ENCODE data around the gene FOXD4.
"Not testable (repeated sequence)": the region's sequence is repeated elsewhere in the genome, so short reads cannot be mapped to it uniquely, and the experiment has no call there.

Gene FOXD4

DNA sequence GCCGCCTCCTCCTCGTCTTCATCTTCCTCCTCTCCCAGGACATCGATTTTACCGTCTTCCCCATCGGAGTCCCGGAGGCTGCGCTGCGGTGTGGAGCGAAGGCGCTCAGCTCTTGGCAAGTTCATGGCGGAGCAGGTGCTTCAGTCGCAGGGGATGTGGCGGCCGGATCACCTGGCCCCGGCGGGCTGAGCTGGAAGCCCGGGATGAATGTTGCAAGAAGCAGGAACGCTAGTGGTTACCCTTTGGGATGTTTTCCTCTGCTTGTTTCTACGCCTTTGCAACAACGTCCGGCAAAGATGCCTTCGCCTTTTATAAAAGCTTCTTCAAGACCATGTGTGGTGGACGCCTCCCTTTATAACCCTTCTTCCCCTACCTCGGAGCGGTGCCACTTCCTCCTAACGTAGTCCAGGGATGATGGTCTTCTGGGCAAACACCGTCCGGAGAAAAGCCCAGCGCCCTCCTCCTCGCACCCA lies at the start of gene FOXD4:
TSS of gene FOXD4 (minus strand) at position 423 of the 473 bp plus-strand sequence. CDS start at position 125, 298 bp downstream.
- DNase-seq (ENCODE audit: low read depth, low spot score) = not testable (repeated sequence)

DNA sequence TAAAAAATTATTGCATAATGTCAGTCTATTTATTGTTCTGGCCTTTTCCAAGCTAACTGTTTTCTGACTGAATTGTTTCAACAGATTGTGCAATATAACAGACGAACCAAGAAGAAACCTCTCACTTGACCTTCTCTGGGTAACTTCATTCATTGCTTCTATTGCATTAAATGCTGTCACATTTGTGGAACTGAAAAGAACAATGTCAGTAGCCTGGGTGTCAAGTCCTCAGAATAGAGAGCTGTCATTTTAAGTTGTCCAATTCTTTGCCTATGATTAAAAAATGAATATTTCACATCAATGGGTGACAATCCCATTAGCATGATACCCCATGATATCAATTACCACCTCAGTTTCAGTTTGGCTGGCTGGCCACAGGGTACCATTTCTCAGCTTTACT lies 41.7 kb upstream of the FOXD4 start:
- DNase-seq (ENCODE audit: low read depth, low spot score) = not testable (repeated sequence)

DNA sequence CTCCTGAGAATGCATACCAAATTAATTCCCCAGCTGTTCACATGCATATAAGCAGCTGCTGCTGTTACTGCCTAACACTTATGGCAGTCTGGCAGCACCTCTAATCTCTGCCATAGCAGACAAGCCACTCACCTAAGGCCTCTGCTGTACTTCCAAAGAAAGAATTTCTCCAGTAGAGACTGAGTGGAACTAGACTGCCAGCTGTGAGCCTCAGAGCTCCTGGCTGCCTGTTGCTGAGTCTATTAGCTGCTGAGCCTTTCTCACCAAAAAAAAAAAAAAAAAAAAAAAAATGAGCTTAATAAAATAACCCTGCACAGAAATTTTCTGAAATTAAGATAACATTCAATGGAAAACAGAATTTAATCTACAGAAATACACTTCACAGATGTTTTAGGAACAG lies 33.0 kb upstream of the FOXD4 start:
- not testable (repeated sequence) for DNase-seq (ENCODE audit: low read depth, low spot score)

DNA sequence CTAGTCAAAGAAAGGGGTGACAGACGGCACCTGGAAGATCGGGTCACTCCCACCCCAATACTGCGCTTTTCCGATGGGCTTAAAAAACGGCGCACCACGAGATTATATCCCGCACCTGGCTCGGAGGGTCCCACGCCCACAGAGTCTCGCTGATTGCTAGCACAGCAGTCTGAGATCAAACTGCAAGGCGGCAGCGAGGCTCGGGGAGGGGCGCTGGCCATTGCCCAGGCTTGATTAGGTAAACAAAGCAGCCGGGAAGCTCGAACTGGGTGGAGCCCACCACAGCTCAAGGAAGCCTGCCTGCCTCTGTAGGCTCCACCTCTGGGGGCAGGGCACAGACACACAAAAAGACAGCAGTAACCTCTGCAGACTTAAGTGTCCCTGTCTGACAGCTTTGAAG lies 21.7 kb upstream of the FOXD4 start:
- not testable (repeated sequence) for DNase-seq (ENCODE audit: low read depth, low spot score)

DNA sequence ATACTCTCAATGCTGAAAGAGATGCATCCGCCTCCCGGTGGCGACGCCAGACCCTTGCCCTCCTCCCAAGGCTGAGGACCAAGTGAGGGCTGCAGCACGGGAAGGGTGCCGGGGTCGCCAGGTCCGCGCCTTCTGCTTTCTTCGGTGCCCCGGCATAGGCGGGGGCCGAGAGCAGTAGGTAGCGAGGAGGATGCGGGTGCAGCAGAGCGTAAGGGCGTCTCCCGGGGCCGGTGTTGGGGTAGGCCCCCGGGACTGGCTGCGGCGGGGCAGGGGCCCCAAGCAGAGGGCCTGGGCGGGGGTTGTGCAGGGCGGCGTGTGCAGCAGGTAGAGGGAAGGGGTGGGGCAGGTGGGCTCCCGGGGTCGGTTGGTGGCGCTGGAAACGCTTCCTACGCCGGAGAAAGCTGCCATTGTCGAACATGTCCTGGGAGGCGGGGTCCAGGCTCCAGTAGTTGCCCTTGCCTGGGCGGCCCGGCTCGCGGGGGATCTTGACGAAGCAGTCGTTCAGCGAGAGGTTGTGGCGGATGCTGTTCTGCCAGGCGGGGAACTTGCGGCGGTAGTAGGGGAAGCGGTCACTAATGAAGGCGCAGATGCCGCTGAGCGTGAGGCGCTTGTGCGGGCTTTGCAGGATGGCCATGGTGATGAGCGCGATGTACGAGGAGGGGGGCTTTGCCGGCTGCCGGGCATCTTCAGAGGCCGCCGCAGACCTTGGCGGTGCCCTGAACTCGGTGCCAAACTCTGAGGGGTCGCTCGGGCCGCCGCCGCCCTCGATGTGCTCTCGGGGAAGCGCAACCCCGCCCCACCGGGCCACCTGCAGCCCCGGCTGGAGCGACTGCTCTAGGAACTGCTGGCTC lies 848 bp downstream of the FOXD4 start:
- not testable (repeated sequence) for DNase-seq (ENCODE audit: low read depth, low spot score)

DNA sequence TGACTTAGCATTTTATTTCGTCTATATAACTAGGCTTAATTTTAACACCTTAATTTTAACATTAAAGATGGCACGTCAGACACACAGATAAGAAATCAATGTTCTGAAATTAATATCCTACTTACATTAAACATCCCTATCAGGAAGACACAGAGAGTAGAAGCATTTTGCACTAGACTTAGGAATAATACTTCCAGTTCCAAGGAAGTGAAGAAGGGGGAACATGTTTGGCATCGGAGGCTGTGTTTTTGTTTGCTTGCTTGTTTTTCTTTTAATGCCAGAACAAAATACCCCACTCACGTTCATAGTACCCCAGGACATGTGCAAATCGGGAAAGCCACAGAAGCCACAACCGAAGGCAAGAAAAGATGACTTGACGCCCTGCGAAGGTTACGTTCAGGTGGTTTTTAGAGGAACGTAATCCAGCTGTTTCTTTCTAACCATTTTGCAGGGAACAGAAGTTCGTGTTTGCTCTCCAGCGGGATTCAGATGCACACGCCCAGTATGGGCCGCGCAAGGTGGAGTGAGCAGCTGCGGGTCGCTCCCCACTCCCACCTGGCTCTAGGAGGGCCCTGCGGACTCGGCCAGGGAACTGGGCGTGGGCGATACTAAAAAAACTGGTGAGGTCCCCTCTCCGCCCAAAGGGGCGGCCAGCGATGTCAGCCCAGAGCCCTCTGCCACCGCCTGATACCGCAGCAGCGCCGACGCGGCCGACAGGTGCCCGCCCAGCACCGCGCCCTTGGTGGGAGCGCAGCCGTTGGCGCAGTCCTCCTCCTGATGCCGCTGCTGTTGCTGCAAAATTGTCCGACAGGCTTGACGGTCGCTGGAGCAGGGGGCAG lies 1.8 kb downstream of the FOXD4 start:
- DNase-seq (ENCODE audit: low read depth, low spot score) = not testable (repeated sequence)

DNA sequence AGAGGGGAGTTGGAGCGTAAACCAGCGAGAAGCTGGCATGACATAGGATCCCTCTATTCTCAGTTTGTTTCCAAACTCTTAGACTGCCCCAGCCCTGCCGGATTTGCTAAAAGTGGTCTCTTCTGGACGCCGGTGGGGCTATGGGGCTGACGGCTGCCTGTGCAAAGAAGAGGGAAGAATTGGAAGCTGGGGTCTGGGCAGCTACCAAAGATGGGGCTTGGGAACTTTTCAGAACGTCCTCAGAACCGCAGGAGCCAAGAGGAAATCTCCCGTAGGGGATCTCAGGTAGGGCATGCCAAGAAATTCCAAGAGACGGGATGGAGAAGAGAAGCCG lies 3.1 kb downstream of the FOXD4 start:
- not testable (repeated sequence) for DNase-seq (ENCODE audit: low read depth, low spot score)

DNA sequence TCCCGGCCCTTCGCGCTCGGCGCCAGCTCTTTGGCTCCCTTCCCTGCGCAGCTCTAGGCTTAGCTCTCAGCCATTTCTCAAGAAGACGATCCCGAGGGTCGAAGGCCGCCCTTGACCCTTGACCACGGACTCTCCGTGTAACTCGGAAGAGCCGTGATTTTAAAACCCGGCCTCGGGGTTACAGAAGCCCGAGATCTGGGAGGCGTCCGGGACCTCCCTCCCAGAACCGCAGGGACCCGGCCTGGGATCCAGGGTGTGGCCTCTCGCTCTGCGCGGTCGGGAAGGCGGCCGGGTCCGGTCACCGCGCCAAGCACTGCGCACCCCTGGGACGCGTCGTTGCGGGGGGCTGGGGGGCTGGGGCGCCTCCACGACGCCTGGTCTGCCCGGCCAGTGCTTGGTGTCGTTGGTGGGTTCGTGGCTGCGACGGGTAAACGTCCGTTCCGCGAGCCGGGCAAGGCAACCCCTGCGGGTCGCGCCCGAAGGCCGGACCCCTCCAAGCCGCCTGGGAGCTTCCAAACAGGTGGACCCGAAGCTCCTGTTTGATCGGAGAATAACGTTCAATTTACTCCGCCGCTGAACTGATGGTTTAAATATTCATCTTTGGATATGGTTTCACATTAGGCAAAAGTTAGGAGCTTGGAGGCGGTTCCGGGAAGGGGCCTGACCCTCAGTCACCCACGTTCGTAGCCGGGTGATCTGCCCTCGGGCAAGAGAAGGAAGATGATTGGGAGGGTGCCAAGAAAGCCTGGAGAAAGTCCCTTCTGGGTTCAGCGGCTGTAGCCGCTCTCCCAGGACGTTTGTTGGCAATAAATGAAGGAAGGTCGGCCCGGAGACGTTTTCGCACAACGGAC lies 3.7 kb downstream of the FOXD4 start:
- not testable (repeated sequence) for DNase-seq (ENCODE audit: low read depth, low spot score)

DNA sequence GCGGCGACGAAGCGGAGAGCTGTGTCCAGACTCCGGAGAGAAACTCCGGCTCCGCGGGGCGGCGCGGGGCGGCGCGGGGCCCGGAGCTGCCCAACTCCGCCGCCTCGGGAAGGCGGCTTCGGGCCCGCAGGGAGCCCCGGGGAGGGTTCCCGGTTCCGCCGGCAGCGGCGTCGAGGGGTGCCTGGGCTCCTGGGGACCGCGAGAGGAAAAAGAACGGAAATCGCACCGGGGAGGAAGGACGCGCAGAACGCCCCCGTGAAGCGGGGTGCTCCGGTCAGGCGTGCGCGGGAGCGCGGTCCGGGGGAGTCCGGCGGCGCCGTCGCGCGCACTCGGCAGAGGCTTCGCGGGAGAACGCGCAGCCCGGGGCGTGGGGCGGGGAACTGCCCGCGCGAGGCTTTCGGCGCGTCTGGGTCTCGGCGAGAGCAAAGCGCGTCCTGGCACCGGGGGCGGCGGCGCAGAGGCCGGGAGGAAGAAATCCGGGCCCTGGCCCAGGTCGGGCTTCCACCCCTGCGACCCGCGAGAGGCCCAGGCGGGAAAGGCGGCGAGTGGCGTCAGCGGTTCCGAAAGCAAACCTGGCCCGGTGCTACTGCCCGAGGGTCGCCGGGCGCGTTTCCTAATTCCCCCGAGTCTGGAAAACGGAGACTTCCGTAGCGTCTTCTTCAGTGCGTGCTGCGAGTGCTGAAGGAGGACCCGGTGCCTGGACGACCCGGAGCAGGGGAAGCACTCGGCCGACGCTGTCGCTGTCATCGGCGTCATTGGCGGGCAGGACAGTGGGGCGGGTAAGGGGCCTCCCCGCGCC lies 4.5 kb downstream of the FOXD4 start:
- DNase-seq (ENCODE audit: low read depth, low spot score) = not testable (repeated sequence)

DNA sequence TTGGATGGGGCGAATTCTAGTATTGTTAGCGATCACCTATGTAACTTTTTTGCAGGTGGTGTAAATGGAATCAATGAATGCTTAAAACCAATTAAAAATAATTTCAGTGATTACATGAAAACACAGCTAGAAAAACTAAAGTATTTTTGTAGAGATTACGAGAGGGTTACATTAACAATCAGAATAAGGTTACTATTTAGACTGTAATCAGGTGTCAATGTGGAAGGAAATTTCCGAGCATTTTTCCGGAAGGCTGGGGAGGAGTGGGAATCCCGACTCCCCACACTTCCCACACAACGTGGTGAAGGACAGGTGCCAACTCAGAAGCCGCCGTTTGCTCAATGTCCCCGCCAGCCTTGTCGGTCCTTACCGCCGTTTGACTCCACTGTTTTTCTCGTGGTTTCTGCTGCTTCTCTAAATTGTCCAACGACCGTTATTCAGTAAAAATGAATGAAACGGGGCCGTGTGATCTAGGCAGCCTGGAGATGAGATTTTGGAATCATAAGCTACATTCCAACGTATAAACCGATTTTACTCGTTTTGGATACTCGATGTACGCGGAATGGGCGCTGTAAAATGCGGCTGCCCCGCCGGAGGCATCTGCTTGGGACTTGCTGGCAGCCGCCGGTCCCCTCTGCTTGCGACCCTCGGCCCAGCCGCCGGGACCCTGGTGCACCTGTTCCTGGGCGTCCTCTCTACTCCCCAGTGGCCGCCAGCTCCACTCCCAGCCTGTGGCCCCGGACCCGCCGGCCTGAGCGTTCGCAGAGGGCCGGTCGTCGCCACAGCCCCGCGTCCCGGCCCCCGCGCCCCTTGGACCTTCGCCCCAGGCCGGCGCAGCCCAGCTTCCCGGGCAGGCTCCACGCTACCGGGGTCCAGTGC lies 5.4 kb downstream of the FOXD4 start:
- not testable (repeated sequence) for DNase-seq (ENCODE audit: low read depth, low spot score)

DNA sequence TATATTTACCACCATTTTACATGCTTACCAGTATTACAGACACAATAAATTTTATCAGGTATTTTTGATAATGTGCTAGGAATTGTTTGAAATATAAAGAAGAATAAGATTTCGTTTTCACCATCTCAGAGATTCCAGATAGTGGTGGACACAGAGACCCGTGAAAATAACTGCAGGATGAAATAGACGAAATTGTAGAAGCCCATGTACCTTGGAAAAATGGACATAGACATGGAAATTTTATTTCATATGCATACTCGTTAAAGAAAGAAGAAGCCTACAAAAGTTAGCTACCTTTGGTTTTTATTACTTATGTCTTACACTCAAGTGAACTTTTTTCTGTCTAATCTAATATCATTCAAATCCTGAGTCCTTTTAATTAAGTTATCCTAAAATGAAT lies 7.5 kb downstream of the FOXD4 start:
- not testable (repeated sequence) for DNase-seq (ENCODE audit: low read depth, low spot score)

DNA sequence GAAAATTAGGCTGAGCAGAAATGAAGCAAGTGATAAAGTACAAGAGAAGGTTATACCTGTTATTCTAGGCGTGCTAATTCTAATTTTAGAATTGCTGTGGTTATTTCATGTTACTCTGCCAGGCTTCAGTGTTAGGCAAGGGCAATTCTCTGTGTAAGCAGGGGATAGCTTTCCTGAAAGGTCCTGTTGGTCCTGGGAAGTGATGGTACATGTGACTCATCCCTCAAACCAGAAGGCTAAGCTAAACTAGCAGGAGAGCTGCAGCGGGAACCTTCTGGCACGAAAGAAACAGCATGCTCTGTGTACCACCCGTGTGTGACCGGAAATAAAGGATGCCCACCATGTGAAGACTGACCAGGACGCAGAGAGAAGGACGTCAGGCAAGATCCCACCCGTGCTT lies 8.7 kb downstream of the FOXD4 start:
- not testable (repeated sequence) for DNase-seq (ENCODE audit: low read depth, low spot score)

DNA sequence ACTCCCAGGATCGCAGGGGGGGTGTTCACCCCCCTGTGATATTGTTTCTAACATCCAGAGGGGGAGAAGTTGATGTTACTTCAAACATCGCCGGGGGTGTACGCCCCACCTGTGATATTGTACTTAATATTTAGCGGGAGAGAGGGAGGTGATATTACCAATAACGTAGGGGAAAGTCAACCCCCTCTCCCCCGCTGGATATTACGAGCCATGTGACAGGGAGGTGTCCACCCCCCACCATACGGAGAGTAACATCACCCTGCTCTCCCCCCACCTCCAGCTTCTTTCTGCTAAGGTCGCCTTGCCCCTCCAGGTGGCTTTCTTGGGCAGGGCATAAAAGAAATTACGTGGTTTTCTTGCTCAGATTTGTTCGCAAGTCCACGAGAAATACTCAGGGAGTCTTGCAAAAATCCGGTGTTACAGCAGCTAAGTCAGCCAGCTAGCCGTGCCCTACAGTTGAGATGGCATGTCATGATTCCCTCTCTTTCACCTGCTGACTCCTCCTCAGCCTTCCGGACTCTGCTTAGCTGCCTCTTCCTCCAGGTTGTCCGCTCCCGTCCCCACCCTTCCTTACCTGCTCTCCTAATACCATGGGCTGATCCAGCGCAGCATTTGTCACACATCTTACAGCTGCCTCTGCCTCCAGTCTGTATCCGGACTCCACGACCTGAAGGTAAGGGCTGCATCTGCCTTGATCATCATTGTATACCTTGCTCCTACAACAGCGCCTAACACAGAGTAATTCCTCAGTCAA lies 9.3 kb downstream of the FOXD4 start:
- DNase-seq (ENCODE audit: low read depth, low spot score) = not testable (repeated sequence)

DNA sequence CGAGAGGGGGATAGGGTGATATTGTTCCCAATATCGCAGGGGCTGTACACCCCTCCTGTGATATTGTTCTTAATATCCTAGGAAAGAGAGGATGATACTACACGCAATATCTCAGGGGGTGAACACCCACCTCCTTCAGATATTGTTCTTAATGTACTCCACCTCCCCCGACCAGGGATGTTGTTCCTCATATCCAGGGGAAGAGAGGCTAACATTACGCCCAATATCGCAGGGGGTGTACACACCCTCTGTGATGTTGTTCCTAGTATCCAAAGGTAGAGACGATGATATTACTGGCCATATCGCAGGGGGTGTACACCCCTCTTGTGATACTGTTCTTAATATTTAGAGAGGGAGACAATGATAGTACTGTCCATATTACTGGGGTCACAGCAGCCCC lies 12.2 kb downstream of the FOXD4 start:
- not testable (repeated sequence) for DNase-seq (ENCODE audit: low read depth, low spot score)

DNA sequence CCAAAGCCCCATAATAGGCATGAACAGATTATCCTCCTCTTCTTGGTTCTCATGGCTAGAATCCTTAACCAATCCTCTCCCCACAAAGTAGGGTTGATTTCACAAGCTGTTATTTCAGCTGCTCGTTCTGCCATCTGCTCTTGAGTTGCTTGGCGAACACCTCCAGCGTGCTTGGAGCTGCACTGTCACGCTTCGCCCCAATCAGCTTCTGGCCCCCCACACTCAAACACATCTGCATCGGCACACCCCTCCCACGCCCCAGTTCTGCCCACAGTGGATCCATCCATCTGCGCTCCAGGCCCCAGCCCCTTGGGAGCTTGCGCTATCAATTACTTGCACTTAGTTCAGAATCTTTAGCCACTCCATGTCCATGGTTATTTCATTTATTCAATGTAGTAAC lies 17.8 kb downstream of the FOXD4 start:
- DNase-seq (ENCODE audit: low read depth, low spot score) = not testable (repeated sequence)

DNA sequence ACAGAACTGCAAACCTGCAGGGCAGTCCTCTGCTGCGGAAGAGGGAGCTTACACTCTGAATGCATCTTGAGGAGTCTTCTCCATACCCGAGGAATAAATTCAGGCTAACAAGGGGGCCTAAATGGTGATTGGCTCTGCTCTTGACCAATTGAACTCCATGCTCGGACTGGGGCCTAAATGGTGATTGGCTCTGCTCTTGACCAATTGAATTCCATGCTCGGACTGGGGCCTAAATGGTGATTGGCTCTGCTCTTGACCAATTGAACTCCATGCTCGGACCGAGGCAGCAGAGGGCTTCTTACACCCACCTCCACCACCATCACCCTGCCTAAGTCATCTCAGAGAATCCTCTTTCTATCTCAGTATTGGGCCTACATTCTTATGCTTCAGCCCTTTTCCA lies 18.4 kb downstream of the FOXD4 start:
- DNase-seq (ENCODE audit: low read depth, low spot score) = not testable (repeated sequence)

DNA sequence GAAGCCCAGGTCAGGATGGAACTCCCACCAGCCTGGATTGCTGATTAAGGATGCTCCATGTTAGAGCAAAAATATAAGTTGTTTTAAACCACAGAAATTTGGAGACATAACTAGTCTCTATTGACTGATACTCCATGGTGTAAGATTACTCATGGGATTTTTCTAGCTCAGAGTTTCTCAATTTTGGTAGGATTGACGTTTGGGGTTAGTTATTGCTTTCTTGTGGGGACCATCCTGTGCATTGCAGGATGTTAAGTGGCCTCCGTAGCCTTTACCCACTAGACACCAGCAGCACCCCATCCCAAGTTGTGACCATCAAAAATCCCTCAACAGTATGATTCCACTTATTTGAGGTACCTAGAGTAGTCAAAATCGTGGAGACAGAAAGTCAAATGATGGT lies 19.4 kb downstream of the FOXD4 start:
- DNase-seq (ENCODE audit: low read depth, low spot score) = not testable (repeated sequence)

DNA sequence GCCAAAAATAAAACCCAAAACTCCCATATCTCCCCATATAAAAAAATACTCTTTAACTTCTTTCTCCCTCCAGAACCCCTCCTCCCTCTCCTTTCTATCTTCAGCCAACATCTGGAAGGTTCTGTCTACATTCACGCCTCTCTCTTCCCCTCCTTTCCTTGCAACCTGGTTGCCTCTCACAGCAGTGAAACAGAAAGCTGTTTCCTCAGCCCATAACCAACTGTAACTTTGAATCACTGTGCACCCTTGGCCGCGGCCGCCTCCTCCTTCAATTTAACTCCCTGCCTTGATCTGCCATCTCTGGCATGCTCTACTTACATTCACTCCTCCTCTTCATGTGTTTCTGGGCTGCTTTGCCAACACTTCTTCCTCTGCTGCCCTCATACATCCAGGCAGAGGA lies 23.2 kb downstream of the FOXD4 start:
- not testable (repeated sequence) for DNase-seq (ENCODE audit: low read depth, low spot score)

DNA sequence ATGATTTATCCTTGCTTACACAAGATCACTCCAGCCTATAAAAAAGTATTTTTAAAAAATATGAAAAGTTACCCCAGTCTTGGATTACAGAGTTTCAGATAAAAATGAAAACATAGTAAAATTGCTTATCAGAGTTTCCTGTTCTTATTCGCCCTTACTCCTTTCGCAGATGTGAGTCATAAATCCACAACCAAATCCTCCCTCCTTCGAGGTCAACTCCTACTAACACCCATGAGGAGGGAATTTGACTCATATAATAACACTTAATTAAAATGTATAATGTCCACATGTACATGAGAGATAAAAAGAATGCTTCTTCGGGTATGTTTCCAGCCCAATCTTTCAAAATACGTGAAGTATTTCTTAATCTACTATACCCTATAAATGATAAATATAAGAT lies 23.9 kb downstream of the FOXD4 start:
- DNase-seq (ENCODE audit: low read depth, low spot score) = not testable (repeated sequence)
